Measurements from ENCODE around the gene KCNT1. TPM values are rescaled to one million over a fixed set of nuclear protein-coding genes. Genes with fewer than 3 reads are reported as not detected.

KCNT1 gene
- polyA plus RNA-seq, 1 experiment: not detected

DNA sequence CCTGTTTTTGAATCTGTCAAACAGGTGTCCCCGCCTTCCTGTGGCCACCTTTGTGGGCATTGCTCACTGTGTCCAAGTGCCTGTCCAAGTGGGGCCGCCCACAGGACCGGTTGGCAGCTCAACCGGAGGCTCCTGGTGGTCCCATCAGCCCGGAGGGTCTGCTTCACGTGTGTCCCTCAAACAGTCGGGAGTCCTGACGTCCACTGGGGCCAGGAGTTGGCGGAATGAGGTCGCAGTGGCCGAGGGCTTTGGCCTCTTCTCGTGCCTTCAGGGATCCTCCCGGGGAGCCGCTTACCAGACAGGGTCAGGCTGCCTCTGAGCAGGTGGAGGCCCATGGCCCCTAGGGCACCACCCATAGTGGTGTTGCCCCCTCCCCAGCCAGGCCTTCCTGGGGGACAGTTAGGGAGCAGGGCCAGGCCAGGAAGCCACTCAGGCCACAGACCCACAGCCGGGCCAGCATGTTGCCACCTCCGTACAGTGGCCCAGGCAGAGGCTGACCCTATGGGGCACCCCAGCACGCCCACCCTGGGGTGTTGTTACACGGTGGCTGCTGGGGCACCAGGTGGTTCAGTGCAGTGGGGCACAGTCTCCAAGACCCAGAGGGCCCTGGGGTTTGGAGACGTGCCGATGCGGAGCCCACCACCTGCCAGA, 69.5 kb downstream of the KCNT1 start:
- no peaks in the 10 kb centered on the region for H3K36me3 ChIP-seq (ENCODE audit: control insufficient read depth, insufficient read depth, low read length)
- no peak overlapping the region for H3K4me3 ChIP-seq (ENCODE audit: low read depth, low read length)
- TF ChIP-seq, protein P1, sequence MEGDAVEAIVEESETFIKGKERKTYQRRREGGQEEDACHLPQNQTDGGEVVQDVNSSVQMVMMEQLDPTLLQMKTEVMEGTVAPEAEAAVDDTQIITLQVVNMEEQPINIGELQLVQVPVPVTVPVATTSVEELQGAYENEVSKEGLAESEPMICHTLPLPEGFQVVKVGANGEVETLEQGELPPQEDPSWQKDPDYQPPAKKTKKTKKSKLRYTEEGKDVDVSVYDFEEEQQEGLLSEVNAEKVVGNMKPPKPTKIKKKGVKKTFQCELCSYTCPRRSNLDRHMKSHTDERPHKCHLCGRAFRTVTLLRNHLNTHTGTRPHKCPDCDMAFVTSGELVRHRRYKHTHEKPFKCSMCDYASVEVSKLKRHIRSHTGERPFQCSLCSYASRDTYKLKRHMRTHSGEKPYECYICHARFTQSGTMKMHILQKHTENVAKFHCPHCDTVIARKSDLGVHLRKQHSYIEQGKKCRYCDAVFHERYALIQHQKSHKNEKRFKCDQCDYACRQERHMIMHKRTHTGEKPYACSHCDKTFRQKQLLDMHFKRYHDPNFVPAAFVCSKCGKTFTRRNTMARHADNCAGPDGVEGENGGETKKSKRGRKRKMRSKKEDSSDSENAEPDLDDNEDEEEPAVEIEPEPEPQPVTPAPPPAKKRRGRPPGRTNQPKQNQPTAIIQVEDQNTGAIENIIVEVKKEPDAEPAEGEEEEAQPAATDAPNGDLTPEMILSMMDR (IDR thresholded peaks at IDR 0.05; ENCODE audit: insufficient read depth, low read depth, low read length): no peak
- CTCF ChIA-PET: no interaction called here
- DNase-seq (ENCODE audit: low read depth): no peak
- POLR2A ChIA-PET: no interaction called here
- H3K27me3 ChIP-seq (ENCODE audit: control insufficient read depth, insufficient read depth, low read length): no peaks in the 10 kb centered on the region; the same call in 1 of the 2 replicates

GRCh38 chr9:135772056-135772646, 70.2 kb downstream of the KCNT1 start:
- Histone ChIP-seq H3K27me3 (ENCODE audit: control insufficient read depth, insufficient read depth, low read length) (no peaks in the 10 kb centered on the region; the same call in 1 of the 2 replicates), H3K36me3 (ENCODE audit: control insufficient read depth, insufficient read depth, low read length) (no peaks in the 10 kb centered on the region), H3K4me3 (ENCODE audit: low read depth, low read length) (no peak overlapping the region)
- ChIA-PET CTCF (no interaction called here), POLR2A (no interaction called here)
- no peak for DNase-seq (ENCODE audit: low read depth)
- TF ChIP-seq, protein P1 (IDR thresholded peaks at IDR 0.05; ENCODE audit: insufficient read depth, low read depth, low read length): no peak

- TF ChIP-seq, protein P1 (IDR thresholded peaks at IDR 0.05; ENCODE audit: insufficient read depth, low read depth, low read length): no peak
- POLR2A ChIA-PET: no interaction called here
- no peaks in the 10 kb centered on the region; the same call in 1 of the 2 replicates for H3K27me3 ChIP-seq (ENCODE audit: control insufficient read depth, insufficient read depth, low read length)
- H3K36me3 ChIP-seq (ENCODE audit: control insufficient read depth, insufficient read depth, low read length): no peaks in the 10 kb centered on the region
- no peak overlapping the region for H3K4me3 ChIP-seq (ENCODE audit: low read depth, low read length)
- CTCF ChIA-PET: no interaction called here
- DNase-seq (ENCODE audit: low read depth): no peak
These were observed 70.9 kb downstream of the KCNT1 start for GRCh38 chr9:135772702-135773493.

- Histone ChIP-seq H3K4me3 (ENCODE audit: low read depth, low read length) (no peak overlapping the region), H3K27me3 (ENCODE audit: control insufficient read depth, insufficient read depth, low read length) (no peaks in the 10 kb centered on the region; the same call in 1 of the 2 replicates), H3K36me3 (ENCODE audit: control insufficient read depth, insufficient read depth, low read length) (no peaks in the 10 kb centered on the region)
- ChIA-PET CTCF (no interaction called here), POLR2A (no interaction called here)
- TF ChIP-seq, protein P1 (IDR thresholded peaks at IDR 0.05; ENCODE audit: insufficient read depth, low read depth, low read length): no peak
- no peak for DNase-seq (ENCODE audit: low read depth)
These were observed 71.7 kb downstream of the KCNT1 start for GRCh38 chr9:135773530-135774238.

All from BJ (cell line).